CD1c-positive myeloid dendritic cell (primary cell): ENCODE results near the gene MAST3.
A peak's percentile ranks its signal among the peaks of the same experiment; 100 is the strongest.
"Not testable (repeated sequence)": the region's sequence is repeated elsewhere in the genome, so short reads cannot be mapped to it uniquely, and the experiment has no call there.

Source experiments
- DNase-seq: peaks from one replicate; pipeline ENCODE4 v3.0.0-alpha.2; 2016; ENCODE audit errors: extremely low spot score

MAST3 gene

GRCh38 chr19:18086590-18087138, 10.9 kb upstream of the MAST3 start, which contains the start of gene IL12RB1:
TSS of gene IL12RB1 (minus strand) at chr19:18086934. CDS start at chr19:18086823, 111 bp downstream.
- peak; percentile 59 for DNase-seq

DNA sequence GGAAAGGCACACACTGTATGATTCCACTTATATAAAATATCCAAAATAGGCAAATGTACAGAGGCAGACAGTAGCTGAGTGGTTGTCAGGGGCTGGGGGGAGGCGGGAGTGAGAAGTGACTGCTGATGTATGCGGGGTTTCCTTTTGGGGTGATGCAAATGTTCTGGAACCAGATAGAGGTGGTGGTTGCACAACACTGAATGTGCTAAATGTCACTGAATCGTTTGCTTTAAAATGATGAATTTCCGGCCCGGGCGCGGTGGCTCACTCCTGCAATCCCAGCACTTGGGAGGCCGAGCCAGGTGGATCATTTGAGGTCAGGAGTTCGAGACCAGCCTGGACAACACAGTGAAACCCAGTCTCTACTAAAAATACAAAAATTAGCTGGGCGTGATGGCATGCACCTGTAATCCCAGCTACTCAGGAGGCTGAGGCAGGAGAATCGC, 8.5 kb upstream of the MAST3 start:
- peak; percentile 76 for DNase-seq

DNA sequence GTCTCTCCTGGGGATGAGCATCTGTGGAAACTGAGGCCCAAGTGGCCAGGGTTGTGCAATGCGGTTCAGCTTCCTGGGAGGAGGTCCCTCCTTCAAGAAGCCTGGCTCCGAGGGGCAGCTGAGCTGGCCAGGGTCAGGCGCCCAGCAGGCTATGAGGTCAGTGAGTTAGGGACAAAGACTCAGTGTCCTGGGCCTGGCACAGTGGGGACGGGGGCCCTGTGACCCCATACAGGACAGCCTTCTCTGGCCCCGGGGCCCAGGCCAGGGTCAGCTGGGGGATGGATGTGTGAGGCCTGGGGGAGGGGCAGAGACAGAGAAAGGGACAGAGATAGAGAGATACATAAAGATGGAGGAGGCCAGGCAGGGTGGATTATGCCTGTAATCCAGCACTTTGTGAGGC, 7.9 kb upstream of the MAST3 start:
- no peak for DNase-seq

DNA sequence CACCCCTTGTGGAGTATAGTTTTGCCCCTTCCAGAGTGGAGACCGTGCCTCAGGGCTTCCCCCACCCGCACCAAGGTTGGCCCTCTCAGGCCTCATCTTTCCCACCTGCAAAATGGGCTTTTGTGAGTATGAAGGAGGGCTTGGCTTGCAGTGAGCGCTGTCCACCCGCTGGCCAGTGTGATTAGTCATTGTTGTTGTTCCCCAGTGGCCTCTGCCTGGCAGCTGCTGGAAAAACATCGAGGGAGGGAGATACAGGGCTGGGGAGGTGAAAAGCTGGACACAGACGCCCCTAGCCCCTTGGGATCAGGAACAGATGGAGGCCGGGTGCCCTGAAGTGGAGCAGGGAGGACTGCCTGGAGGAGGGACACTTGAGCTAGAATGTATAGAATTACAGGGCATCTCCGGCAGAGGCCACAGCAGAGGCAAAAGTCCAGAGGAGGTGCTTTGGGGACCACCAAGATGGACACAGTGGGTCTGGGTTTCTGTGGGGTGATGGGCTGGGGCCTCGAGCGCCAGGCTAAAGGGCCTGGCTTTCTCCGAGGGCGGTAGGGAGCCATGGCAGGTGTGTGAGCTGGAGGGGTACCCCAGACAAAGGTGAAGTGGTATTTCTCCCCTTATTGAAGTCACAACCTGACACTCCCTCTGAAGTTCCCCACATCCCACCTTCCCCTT, 6.9 kb upstream of the MAST3 start:
- DNase-seq = no peak

DNA sequence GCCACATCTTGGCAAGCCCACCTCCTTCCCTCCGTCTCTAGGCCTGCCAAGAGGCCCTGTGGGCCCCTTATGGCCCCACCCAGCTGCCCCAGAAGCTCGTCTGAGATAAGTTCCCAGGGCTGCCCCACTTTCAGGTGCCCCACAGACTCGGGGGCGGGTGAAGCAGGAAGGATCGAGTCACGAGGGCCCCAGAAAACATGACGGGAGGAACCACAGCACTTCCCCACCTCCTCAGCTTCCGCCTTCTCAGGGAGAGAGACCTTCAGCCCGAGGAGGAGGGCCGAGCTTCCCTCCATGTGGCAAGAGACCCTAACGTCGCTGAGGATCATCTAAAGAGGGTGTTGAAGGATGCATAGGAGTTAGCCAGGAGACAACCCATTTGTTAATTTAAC, 6.4 kb upstream of the MAST3 start:
- DNase-seq = peak; percentile 83

DNA sequence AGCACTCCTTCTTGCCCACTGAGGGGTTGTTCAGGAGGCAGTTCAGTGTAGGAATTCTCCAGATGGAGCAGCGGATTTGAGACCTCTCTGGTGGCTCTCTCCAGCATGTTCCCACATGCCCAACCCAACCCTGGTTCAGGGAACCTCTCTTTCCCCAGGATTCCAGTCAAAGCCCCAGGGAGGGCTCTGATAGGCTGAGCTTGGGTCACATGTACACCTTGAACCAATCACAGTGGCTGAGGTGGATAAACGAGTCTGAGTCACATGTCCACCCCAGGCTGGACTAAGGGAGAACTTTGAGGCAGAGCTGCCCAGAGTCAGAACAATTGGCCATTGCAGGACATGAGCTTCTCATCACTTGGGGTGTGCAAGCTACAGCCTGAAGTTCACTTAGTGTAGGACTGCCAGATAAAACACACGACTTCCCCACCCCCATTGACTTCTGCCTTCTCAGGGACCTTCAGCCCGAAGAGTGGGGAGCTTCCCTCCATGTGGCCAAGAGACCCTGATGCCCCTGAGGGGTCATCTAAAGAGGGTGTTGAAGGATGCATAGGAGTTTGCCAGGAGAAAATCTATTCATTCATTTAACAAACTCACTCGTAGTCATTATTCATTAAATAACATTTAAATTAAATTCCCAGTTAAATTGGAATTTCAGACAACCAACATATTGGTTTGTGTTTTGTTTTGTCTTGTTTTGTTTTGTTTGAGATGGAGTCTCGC, 4.0 kb upstream of the MAST3 start:
- DNase-seq = peak; percentile 43

- DNase-seq = no peak
Measured at GRCh38 chr19:18096258-18096657, 1.3 kb upstream of the MAST3 start.

GRCh38 chr19:18097993-18098890, 664 bp downstream of the MAST3 start:
- DNase-seq = no peak

DNA sequence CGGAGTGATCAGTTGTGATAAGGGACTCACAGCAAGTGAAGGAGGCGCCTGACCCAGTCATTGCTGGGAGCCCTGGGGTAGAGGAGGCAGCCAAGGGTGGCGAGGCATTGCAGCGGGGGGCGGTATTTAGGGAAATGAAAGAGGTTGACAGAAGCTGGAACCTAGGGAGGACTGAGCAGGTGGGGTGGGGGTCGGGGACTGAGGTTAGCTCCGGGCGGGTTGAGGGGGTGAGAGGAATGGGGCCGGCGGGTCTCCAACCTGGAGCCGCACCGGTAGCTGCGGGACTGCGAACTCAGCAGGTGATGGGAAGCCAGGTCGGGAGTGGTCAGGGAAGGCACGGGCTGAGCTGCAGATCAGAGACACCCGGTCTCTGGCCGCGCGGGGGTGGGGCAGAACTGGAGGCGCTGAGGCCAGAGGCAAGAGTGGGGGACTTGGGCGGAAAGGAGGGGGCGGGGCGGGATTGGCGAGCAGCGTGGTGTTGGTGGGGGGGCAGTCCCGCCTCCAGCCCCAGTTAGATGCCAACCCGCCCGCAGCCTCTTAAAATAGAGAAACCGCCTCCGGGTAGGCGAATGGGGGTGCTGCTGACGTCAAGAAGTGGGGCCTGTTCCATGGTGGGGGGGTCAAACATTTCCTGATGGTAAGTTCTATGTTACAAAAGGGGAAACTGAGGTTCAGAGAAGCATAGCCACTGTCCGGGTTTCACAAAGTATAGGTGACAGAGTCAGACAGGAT, 1.5 kb downstream of the MAST3 start:
- peak; percentile 57 for DNase-seq

GRCh38 chr19:18099623-18099995, 2.0 kb downstream of the MAST3 start:
- DNase-seq = no peak

DNA sequence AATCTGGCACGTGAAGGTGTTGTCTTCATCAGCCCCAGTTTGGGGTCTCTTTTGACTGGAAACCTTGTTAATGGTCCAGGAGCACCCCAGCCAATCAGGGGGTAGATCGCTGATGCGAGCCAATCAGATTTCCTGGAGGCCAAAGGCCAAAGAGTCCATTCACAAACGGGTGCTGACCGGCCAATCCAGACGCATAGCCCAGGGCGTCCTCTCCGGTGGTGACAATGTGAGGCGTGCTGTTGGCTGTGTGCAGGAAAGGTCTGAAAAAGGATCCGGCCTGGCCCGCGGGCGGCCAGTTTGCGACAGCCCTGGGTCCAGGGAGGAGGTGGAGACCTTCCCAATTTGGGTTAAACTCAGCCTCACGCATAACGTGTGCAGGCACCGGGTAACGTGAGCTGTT, 3.1 kb downstream of the MAST3 start:
- no peak for DNase-seq

- no peak for DNase-seq
Measured at GRCh38 chr19:18101268-18101667, 3.7 kb downstream of the MAST3 start.

GRCh38 chr19:18102916-18103542, 5.5 kb downstream of the MAST3 start:
- no peak for DNase-seq

DNA sequence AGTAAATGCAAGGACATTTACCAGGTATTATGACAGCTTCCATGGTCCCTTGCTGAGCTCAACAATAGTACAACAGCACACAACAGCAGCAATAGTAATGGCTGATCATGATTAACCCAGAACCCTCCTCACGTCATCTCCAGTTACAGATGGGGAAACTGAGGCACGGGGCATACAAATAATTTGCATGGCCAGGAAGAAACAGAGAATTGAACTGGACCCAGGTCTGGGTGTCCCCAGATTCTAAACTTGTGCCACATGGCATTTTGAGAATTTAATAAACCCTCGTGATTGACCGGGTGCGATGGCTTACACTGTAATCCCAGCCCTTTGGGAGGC, 7.2 kb downstream of the MAST3 start:
- DNase-seq = no peak

DNA sequence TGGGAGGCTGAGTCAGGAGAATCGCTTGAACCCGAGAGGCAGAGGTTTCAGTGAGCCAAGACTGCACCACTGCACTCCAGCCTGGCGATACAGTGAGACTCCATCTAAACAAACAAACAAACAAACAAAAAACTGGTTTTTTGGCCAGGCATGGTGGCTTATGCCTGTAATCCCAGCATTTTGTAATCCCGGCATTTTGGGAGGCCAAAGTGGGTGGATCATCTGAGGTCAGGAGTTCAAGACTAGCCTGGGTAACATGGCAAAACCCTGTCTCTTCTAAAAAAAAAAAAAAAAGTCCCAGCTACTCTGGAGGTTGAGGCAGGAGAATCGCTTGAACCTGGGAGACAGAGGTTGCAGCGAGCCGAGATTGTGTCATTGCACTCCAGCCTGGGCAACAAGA, 7.7 kb downstream of the MAST3 start:
- not testable (repeated sequence) for DNase-seq

DNA sequence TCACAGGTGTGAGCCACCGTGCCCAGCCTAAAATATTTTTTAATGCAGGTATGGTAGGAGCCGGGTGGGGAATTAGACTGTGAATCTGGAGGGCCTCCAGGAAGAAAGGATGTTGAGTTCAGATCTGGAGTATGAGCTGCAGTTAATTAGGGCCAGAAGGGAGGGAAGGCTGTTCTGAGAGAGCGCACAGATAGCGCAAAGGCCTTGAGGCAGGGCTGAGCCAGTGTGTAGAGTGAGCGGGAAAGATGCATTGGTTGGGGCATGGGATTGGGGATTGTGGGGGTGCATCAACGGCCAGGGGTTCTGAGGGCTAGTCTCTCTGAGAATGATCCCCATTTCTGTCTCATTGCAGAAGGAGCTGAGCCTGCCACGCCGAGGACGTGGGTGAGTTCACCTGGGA, 9.7 kb downstream of the MAST3 start:
- no peak for DNase-seq

- DNase-seq = no peak
Measured at GRCh38 chr19:18108897-18109296, 11.3 kb downstream of the MAST3 start.

- DNase-seq = no peak
Measured at GRCh38 chr19:18109341-18109732, 11.8 kb downstream of the MAST3 start.

GRCh38 chr19:18109733-18110608, 12.4 kb downstream of the MAST3 start:
- DNase-seq = peak; percentile 66

GRCh38 chr19:18110609-18111232, 13.1 kb downstream of the MAST3 start:
- no peak for DNase-seq
